Measurements from ENCODE around the gene HYOU1.
"Not testable (repeated sequence)": the region's sequence is repeated elsewhere in the genome, so short reads cannot be mapped to it uniquely, and the experiment has no call there.

HYOU1 gene

DNA sequence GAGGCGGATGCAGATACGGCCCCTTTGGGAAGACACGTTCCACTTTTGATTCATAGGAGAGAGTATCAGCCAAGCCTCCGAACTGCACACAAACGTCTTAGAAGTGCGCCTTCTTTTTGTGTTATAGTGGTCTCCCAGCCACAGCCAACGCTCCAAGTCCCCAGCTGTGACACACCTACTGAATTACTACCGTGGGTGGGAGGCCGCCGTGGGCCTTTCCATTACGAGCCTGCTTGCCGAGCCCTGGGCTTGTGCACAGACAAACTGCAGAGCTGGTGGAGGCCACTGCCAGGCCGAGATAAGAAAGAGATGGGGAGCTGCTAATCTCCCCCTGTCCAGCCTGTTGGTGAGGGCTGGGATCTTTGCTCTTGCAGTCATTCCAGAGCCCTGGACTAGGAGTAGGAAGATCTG lies 28.4 kb upstream of the HYOU1 start:
- DNase-seq (ENCODE audit: low read depth in 2 of 2), result no peak

DNA sequence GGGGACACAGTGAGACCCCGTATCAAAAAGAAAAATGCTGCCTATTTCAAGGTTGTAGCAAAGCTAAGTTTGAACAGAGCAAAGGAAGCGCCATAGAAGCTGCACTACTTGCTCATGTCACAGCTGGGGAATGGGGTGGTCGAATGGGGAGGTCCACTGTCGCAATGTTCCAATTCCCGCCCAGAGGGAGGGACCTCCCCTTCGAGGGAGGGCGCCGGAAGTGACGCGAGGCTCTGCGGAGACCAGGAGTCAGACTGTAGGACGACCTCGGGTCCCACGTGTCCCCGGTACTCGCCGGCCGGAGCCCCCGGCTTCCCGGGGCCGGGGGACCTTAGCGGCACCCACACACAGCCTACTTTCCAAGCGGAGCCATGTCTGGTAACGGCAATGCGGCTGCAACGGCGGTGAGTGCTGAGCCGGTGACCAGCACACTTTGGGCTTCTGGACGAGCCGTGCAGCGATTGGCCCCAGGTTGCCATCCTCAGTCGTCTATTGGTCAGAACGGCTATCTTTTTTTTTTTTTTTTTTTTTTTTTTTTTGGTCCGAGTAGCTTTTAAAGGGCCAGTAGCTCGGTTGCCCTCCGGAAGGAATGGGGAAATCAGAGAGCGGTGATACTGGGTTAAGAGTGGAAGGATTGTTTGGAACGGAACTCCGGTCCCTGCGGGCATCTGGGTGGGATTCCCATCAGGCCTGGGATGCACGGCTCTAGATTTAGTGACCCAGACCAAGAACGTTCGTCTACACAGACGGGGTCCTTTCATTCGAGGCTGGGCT lies 27.8 kb upstream of the HYOU1 start, which contains the start of gene HMBS:
TSS of gene HMBS (plus strand) at position 219 of the 774 bp plus-strand sequence. CDS start at position 372, 153 bp downstream.
- DNase-seq (ENCODE audit: low read depth in 2 of 2), result peak; percentile 89

DNA sequence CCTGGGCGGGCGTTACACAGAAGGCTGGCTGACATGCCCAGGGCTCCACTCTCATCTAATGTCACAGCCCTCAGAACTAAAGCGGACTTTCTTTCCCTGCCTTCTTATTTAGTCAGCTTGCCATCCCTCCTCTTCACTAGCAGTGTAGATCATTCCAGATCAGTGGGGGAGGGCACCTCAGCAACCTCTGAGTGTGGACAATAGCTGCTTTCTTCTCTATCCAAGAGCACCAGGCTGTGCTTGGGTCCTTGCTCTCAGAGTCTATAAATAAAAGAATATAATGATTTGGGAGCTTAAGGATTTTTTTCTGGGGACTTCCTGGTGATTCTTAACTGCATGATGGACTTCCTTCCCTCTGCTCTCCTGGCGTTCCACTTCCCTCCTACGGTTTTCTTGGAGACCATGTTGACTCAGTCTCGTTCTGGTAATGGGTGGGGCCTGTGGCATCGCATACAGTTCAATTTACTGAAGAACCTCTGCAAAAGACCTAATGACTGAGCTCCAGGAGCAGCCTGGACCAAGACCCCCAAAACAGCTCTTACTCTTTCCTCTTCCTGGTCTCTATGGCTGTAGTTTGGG lies 24.8 kb upstream of the HYOU1 start:
- no peak for DNase-seq (ENCODE audit: low read depth in 2 of 2)

DNA sequence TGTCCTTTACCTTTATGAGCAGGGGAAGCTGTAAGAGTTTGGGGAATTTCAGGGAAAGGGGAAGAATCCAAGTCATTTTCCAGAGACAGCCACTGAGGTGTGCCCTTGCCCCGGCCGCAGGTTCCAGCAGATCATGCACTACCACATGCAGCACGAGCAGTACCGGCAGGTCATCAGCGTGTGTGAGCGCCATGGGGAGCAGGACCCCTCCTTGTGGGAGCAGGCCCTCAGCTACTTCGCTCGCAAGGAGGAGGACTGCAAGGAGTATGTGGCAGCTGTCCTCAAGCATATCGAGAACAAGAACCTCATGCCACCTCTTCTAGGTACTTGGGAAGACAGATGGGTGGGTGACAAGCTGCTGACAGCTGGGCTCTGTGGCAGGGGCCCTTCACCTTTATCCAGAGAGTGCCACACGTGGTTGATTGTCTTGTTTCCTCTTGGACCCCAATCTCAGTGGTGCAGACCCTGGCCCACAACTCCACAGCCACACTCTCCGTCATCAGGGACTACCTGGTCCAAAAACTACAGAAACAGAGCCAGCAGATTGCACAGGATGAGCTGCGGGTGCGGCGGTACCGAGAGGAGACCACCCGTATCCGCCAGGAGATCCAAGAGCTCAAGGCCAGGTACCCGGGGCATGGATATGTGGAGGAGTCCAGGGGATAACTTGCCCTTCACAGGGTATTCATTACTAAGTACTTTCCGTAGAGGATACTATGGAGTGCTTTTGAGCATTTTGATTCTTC lies 21.8 kb upstream of the HYOU1 start:
- no peak for DNase-seq (ENCODE audit: low read depth in 2 of 2)

DNA sequence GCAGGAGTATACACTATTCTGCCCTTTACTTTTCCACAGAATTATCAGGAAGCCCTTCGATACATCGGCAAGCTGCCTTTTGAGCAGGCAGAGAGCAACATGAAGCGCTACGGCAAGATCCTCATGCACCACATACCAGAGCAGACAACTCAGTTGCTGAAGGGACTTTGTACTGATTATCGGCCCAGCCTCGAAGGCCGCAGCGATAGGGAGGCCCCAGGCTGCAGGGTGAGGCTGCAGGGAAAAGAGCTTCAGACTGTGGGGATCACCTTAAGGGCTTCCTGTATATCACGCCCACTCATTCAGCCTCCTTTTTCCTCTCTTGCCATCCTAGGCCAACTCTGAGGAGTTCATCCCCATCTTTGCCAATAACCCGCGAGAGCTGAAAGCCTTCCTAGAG lies 20.8 kb upstream of the HYOU1 start:
- DNase-seq (ENCODE audit: low read depth in 2 of 2), result no peak

DNA sequence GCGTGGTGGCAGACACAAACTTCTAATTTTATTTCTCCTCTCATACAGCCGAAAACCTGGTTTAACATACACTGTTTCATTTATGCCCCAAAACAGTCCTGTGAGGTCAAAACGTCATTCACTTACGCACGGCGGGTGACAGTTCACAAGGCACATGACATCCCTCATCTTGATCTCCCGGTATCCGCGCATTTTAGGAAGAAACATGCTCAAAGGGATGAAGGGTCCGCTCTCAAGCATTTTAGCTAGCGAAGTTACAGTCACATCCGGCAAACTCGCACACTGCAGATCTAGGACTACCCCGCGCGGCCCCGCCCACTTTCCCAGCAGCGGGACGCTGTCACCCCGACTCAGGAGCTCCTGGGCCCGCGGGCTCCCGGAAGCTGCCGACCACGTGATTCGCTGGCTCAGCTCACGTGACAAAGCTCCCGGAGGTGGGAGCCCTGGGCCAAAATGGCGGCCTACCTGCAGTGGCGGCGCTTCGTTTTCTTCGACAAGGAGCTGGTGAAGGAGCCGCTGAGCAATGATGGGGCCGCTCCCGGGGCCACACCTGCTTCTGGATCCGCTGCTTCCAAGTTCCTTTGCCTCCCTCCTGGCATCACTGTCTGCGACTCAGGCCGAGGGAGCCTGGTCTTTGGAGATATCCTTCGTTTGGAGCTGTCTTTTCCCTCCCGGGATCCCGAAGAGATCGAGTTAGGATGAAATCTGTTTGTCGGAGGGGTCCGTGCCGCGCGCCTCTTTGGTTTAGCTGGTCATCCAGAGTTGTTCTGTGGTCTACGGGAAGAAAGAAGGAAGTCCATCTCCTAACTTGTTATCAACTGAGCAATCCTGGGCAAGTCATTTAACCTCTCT lies 10.6 kb upstream of the HYOU1 start, which contains the start of gene VPS11:
TSS of gene VPS11 (plus strand) at position 448 of the 852 bp plus-strand sequence. CDS start at position 454, 6 bp downstream.
- peak; percentile 98 for DNase-seq (ENCODE audit: low read depth in 2 of 2)

DNA sequence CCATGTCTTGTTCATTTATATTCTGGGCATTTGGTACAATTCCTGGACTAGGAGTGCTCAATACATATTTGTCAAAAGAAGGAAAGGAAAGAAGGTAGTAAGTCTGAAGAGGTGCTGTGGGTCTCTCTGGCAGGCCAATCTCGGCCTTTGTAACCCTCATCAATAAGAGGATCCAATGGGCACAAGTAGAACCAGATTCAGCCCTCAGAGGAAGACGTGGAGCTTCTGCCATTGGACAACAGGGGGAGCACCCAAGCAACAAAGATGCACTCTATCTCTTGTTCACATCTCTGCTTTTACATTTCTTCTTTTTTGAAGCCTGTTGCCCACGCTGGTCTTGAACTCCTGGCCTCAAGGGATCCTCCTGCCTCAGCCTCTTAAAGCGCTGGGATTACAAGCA lies 8.4 kb upstream of the HYOU1 start:
- DNase-seq (ENCODE audit: low read depth in 2 of 2), result peak in 1 of 2 donors; percentile 32

DNA sequence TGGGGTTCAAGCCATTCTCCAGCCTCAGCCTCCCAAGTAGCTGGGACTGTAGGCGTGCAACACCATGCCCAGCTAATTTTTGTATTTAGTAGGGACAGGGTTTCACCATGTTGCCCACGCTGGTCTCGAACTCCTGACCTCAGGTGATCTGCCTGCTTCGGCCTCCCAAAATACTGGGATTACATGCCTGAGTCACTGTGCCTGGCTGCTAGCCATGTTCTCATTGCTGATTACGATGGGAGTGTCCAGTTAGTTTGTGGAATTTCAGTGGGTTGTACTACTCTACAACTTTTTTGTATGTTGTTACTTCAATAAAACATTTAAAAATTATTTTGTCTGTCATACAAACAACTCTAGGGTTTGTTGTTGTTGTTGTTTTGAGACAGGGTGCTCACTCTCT lies 5.8 kb upstream of the HYOU1 start:
- no peak for DNase-seq (ENCODE audit: low read depth in 2 of 2)

DNA sequence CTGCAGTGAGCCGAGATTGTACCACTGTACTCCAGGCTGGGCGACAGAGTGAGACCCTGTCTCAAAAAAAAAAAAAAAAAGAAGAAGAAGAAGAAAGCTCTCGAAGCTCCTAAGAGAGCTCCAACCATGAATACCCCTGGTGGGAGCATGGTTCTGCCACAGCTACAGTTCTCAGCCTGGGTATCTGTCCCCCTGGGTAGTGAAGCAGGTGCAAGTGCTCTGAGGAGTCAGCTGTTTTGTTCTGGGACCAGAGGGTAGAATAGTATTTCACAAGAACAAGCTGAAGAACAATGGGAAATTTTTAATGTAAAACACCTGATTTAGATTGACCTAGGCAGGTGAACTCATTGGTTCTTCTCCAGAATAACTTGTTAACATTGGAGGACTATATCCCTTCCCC lies 4.3 kb upstream of the HYOU1 start:
- DNase-seq (ENCODE audit: low read depth in 2 of 2), result no peak

DNA sequence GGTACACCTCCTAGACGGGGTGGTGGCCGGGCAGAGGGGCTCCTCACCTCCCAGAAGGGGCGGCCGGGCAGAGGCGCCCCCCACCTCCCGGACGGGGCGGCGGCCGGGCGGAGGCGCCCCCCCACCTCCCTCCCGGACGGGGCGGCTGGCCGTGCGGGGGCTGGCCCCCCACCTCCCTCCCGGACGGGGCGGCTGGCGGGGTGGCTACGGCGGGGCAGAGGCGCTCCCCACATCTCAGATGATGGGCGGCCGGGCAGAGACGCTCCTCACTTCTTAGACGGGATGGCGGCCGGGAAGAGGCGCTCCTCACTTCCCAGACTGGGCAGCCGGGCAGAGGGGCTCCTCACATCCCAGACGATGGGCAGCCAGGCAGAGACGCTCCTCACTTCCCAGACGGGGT lies 2.1 kb upstream of the HYOU1 start:
- DNase-seq (ENCODE audit: low read depth in 2 of 2), result not testable (repeated sequence)

DNA sequence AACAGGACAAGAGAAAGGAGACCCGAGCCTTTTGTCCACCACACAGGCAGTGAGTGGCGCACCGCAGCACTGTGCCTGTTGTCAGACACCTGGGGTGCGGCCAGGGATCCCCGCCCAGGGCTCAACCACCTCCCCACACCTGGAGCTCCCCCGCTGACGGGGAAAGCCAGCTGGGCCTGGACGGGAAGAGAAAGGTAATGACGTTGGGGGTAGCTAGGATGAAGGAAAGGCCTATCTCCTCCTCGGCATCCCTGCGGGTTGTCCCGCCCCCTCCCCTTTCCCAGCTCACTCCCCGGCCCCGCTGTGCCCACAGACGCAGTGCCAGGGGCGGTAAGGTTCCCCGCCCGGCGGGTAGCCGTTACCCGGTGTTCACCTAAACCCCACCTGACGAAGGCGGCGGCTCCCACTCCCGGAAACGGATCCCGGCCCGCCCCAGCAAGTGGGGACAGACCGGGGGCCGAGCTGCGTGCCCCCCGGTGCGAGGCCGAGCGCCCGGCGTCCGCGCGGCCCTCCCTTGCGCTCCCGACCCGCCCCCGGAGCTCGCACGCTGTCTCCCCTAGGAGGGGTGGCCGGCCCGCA lies 495 bp downstream of the HYOU1 start:
- DNase-seq (ENCODE audit: low read depth in 2 of 2), result peak in 1 of 2 donors; percentile 23

DNA sequence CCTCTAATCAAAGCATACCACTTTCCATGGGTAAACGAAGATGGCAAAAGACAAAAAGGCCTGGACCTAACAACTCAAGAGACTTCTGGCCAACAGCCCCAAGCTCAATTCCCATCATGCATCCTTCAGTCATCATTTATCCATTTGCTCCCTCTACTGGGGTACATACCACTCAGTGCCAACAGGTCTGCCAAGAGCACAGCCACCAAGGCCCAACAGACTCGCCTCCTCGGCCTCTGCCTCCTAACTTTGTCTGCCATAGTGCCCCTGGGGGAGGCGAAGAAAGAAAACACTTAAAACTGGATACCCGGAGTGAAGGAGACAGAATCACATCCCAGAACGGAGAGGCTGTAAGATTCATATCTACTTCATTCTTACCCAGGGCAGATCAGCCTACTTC lies 1.1 kb downstream of the HYOU1 start:
- DNase-seq (ENCODE audit: low read depth in 2 of 2), result no peak

DNA sequence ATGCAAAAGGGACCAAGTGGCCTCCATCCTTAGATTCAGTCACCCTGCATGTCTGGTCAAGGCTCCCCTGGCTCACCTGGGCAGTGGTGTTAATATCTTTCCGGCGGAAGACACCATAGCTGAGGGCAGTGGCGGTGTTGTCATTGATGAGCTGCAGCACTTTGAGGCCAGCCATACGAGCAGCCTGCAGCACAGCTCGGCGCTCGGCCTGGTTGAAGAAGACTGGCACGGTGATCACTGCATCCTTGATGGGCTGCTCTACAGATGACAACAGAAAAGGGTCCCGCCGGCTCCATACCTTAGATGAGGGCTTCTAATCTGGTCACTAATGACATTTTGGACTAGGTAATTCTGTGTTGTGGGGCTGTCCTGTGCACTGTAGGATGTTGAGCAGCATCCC lies 2.6 kb downstream of the HYOU1 start:
- no peak for DNase-seq (ENCODE audit: low read depth in 2 of 2)

DNA sequence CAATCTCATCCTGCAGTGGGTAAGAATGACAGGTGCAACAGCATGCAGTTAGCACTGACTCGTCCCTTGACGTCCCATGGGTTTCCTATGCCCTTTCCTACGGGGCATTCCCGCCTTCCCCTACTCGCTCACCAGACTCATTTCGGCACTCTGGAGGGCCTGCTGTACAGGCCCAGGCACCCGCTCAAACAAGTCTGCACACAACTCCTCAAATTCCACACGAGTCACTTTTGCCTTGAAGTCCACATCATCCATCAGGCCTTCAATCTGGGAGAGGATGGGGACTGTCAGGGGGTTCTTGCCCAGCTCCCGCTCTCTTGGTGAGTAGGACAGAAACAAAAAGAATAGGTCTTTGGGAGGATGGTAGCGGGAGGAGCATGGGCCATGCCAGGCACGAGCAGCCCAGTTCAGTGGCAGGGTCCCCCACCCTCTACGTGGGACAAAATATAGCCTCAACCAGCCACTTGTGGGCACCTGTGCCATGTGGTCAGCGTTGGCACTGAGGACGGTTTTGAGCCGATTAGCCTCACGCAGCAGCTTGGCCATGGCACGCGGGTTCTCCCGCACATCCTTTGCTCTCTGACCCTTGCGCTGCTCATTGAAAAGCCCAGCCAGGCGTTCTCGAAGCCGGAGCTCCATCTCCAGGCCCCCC lies 4.7 kb downstream of the HYOU1 start:
- DNase-seq (ENCODE audit: low read depth in 2 of 2), result no peak

DNA sequence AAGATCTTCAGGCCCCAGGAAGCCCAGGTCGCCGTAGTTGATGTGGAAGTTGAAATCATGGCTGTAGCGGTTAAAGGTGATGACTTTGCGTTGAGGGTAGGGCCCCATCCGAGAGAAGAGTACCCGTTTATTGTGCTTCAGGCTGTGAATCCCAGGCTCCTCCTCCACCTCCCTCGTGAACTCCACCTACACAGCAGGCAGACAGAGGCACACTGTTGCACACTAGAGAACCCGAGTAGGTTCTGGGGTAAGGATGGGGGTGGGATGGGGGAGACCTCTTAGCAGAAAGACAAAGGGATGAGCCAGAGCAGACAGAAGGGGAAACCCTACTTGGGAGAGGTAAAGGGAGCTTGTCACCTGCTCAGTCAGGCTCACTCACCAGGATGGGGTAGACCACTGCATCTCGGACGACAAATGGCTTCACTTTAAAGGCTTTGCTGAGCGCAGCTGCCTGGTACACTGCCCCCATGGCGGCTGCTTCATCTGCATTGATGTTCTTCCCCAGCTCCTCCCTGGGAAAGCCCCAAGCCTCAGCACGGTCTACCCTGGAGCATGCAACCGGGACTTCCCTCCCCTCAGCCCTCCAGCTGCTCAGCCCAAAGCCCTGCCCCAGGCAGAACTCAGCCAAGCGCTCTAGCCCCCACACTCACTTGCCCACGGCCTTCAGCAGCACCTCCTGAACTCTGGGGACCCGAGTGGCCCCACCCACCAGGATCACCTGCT lies 5.4 kb downstream of the HYOU1 start:
- no peak for DNase-seq (ENCODE audit: low read depth in 2 of 2)

DNA sequence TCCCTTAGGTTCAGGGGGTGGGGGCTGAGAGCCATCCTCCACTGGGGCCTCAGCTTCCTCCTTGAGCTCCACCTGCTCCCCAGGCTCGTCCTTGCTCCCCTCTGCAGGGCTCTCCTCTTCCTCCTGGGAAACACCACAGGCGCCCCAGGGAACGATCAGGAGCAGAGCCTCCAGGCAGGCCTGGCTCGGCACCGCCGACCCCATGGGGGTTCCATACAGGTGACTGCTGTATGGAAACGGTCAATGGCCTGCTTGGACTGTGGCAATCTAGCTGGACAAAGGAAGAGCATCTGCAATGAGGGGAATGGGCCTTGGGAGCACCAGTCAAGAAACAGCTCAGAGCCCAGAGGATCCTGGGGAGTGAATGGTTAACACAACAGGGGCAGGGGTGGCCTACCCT lies 7.9 kb downstream of the HYOU1 start:
- DNase-seq (ENCODE audit: low read depth in 2 of 2), result no peak

DNA sequence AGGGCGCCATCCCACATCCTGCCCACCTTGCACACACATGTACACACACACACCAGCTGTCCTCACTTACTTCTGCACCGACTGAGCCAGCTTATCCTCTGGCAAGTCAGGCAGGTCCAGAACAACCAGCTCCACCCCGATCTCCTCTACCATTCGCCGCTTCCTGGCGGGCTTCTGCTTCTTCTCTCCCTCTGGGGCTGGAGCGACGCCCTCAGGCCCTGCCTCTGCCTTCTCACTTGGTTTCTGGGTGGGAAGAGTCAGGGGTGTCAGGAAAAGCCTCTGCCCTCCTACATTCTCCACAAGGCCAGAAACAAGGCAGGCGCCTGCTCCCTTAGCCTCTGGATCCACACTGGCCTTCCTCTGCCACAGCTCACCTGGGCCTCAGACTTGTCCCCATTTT lies 8.4 kb downstream of the HYOU1 start:
- DNase-seq (ENCODE audit: low read depth in 2 of 2), result no peak

DNA sequence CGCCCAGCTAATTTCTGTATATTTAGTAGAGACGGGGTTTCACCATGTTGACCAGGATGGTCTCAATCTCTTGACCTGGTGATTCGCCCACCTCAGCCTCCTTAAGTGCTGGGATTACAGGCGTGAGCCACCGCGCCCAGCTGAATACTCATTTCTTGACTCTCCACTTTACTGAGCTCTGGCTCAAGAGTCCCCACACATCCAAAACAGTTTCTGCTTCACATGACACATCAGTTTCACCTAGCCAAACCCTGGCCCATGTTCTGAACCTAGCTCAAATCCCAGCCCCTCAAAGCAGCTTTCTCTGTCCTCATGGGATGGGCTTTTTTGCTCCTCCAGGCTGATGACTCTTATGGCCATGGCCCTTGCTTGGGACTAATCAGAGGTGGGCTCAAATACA lies 9.8 kb downstream of the HYOU1 start:
- DNase-seq (ENCODE audit: low read depth in 2 of 2), result no peak

DNA sequence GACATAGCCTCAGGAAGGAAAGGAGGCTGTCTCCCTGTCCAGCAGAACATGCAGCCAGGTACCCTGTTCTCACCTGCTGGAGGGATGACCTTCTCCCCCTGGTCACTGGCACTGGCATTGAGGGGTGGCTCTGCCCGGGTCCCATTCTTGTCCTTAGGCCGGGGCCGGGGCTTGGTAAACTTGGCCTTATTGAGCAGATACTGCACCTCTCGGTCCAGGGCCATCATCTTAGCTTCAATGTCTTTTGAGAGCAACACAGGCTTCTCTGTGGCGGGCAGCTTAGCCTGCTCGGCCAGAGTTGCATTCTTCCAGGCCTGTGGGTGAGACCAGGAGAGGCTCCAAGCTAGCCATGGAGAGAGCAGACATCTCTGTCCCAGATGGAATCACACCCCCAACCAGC lies 10.5 kb downstream of the HYOU1 start:
- no peak for DNase-seq (ENCODE audit: low read depth in 2 of 2)

DNA sequence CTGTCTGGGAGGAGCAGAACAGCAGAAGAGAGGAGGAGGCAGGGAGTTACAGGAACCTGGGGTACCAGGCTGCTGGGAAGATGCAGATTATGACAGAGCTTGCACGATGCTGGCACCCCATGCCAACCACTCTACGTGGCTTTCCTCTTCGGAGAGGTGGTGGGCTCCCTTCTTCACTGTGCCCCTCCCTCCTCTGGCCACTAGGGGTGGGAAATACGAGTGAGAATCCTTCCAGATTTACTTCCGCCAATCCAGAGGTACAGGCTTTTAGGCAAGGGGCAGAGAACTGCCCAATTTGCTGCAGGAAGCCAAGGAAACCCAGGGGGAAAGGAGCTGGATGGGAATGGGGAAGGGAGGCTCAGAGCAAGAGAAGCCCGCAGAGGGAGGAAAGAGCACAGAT lies 12.3 kb downstream of the HYOU1 start:
- no peak for DNase-seq (ENCODE audit: low read depth in 2 of 2)

All from stimulated activated CD4-positive, alpha-beta T cell treated with anti-CD3 and anti-CD28 coated beads, Interleukin-15, amount 100 ng/mL, for 48 hours (primary cell).